ENCODE measurements around the gene CXXC5. TPM values are rescaled to one million over a fixed set of nuclear protein-coding genes. Genes with fewer than 3 reads are reported as not detected.

Gene CXXC5
- total RNA-seq, 1 experiment from 2014 or later, result 57.2 TPM

- intact Hi-C loops (cut with micrococcal nuclease; ENCODE audit: unreplicated experiment), result no loop called here
Observed at GRCh38 chr5:139731281-139731680, 83.1 kb downstream of the CXXC5 start.

DNA sequence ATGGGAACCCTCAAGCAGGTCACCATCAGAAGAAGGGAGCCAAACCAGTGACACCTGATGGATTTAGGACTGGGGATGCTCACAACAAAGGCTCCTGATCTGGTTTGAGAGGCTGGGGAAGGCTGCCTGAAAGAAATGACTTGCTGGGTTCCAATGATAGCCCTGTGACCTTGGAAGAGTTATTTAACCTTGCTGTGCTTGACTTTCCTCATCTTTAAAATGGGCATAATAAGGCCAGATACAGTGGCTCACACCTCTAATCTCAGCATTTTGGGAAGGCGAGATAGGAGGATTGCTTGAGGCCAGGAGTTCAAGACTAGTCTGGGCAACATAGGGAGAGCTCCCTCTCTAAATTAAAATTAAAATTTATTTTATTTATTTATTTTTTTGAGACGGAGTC, 83.9 kb downstream of the CXXC5 start:
- H3K36me3 ChIP-seq (ENCODE audit: insufficient read depth, low read length, poor library complexity, severe bottlenecking), result no peaks in the 10 kb centered on the region
- BruUV-seq (replicated peaks), result no TSS peak
- H3K9me3 ChIP-seq (ENCODE audit: low read depth, low read length, poor library complexity, severe bottlenecking), result no peaks in the 10 kb centered on the region
- H3K4me1 ChIP-seq (ENCODE audit: insufficient read depth, low read length, poor library complexity, severe bottlenecking), result no peaks in the 10 kb centered on the region
- intact Hi-C loops (cut with micrococcal nuclease; ENCODE audit: unreplicated experiment), result no loop called here
- ChIA-PET CTCF (no interaction called here), POLR2A (ENCODE audit: low non-redundant PET) (no interaction called here)
- H3K27me3 ChIP-seq (replicated peaks; ENCODE audit: insufficient read depth, low read depth, low read length, poor library complexity), result no peaks in the 10 kb centered on the region
- no peak for DNase-seq (ENCODE audit: low spot score)
- no peak overlapping the region for H3K27ac ChIP-seq (ENCODE audit: low read depth, low read length, poor library complexity, severe bottlenecking)
- no peak for TF ChIP-seq EZH2 (IDR thresholded peaks at IDR 0.05; ENCODE audit: borderline replicate concordance, low read depth, low read length, poor library complexity, severe bottlenecking)
- no peak for TF ChIP-seq CTCF (conservative IDR thresholded peaks at IDR 0.05; ENCODE audit: low read depth, low read length)
- H3K4me3 ChIP-seq (ENCODE audit: low read depth, low read length, poor library complexity, severe bottlenecking), result no peak overlapping the region

More at GRCh38 chr5:139731281-139731680, 83.1 kb downstream of the CXXC5 start:
- BruUV-seq (replicated peaks), result no TSS peak
- CTCF ChIA-PET, result no interaction called here
- no peaks in the 10 kb centered on the region for H3K36me3 ChIP-seq (ENCODE audit: insufficient read depth, low read length, poor library complexity, severe bottlenecking)
- no peaks in the 10 kb centered on the region for H3K27me3 ChIP-seq (replicated peaks; ENCODE audit: insufficient read depth, low read depth, low read length, poor library complexity)
- TF ChIP-seq EZH2 (IDR thresholded peaks at IDR 0.05; ENCODE audit: borderline replicate concordance, low read depth, low read length, poor library complexity, severe bottlenecking), result no peak
- no peak for TF ChIP-seq CTCF (conservative IDR thresholded peaks at IDR 0.05; ENCODE audit: low read depth, low read length)
- H3K4me1 ChIP-seq (ENCODE audit: insufficient read depth, low read length, poor library complexity, severe bottlenecking), result no peaks in the 10 kb centered on the region
- no peak overlapping the region for H3K4me3 ChIP-seq (ENCODE audit: low read depth, low read length, poor library complexity, severe bottlenecking)
- POLR2A ChIA-PET (ENCODE audit: low non-redundant PET), result no interaction called here
- no peaks in the 10 kb centered on the region for H3K9me3 ChIP-seq (ENCODE audit: low read depth, low read length, poor library complexity, severe bottlenecking)
- DNase-seq (ENCODE audit: low spot score), result no peak
- no peak overlapping the region for H3K27ac ChIP-seq (ENCODE audit: low read depth, low read length, poor library complexity, severe bottlenecking)

DNA sequence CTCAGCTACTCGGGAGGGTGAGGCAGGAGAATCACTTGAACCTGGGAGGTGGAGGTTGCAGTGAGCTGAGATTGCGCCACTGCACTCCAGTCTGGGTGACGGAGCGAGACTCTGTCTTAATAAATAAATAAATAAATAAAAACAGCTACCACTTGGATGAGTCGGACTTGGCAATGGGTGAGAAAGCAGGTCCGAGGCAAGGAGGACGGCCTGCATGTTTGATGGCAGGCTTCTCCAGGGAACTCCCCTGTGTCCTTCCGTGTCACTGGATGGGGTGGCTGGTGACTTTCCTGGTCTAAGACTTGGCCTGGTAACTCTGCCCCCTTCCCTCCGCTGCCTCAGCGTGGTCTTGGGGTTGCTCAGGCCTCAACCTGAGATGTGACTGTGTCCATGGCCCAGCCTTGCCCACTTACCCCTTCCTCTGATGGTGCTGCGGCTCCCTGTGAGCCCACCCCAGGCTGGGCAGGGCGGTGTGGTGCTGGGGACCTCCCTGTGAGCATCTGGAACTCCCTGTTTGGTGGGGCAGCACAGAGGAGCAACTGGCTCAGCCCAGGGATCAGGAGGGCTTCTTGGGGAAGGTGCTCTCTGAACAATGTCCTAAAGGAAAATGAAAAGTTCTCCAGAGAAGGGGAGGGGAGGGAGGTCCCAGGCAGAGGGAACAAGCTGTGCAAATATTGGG, 85.0 kb downstream of the CXXC5 start:
- H3K36me3 ChIP-seq (ENCODE audit: insufficient read depth, low read length, poor library complexity, severe bottlenecking), result no peaks in the 10 kb centered on the region
- H3K9me3 ChIP-seq (ENCODE audit: low read depth, low read length, poor library complexity, severe bottlenecking), result no peaks in the 10 kb centered on the region
- DNase-seq (ENCODE audit: low spot score), result no peak
- H3K27ac ChIP-seq (ENCODE audit: low read depth, low read length, poor library complexity, severe bottlenecking), result no peak overlapping the region
- BruUV-seq (replicated peaks), result no TSS peak
- ChIA-PET CTCF (no interaction called here), POLR2A (ENCODE audit: low non-redundant PET) (no interaction called here)
- H3K4me3 ChIP-seq (ENCODE audit: low read depth, low read length, poor library complexity, severe bottlenecking), result no peak overlapping the region
- no peaks in the 10 kb centered on the region for H3K4me1 ChIP-seq (ENCODE audit: insufficient read depth, low read length, poor library complexity, severe bottlenecking)
- intact Hi-C loops (cut with micrococcal nuclease; ENCODE audit: unreplicated experiment), result no loop called here
- H3K27me3 ChIP-seq (replicated peaks; ENCODE audit: insufficient read depth, low read depth, low read length, poor library complexity), result no peaks in the 10 kb centered on the region
- TF ChIP-seq CTCF (conservative IDR thresholded peaks at IDR 0.05; ENCODE audit: low read depth, low read length) (no peak), EZH2 (IDR thresholded peaks at IDR 0.05; ENCODE audit: borderline replicate concordance, low read depth, low read length, poor library complexity, severe bottlenecking) (no peak)

Other genes with a start within 250 kb of the CXXC5 start
- gene SPATA24, start 244.3 kb upstream of the CXXC5 start, total RNA-seq (2021), result 4.0 and 4.2 TPM in 2 replicates
- gene DNAJC18, start 208.8 kb upstream of the CXXC5 start, total RNA-seq (2021), result 16.7 and 21.1 TPM in 2 replicates
- 1.1 and 1.6 TPM in 2 replicates for gene ECSCR, start 185.6 kb upstream of the CXXC5 start, total RNA-seq (2021)
- gene SMIM33, start 177.3 kb upstream of the CXXC5 start, total RNA-seq (2021), result not detected in 2 replicates
- 29.4 and 30.7 TPM in 2 replicates for gene STING1, start 165.6 kb upstream of the CXXC5 start, total RNA-seq (2021)
- gene UBE2D2, start 87.0 kb upstream of the CXXC5 start, total RNA-seq (2021), result 186 and 202 TPM in 2 replicates
- gene PSD2, start 147.5 kb downstream of the CXXC5 start, total RNA-seq (2021), result 0.26 and 0.70 TPM in 2 replicates